Adrenal gland (tissue), 12 donors: Measurements from ENCODE around the gene RCOR1. TPM values are rescaled to one million over a fixed set of nuclear protein-coding genes. Genes with fewer than 3 reads are reported as not detected.

Experiments
- DNase-seq, 7 donors: peaks; one replicate each; pipeline ENCODE4 v3.0.0-alpha.2; 2019 to 2020
- H3K27ac ChIP-seq, 5 donors: fragments of 200-600 bp; sonication (generic) in 4 of 5; 1 replicate in 3 of 5; 2 replicates in 2 of 5; pipeline versions ENCODE4 v1.5.1 to v1.8.0; 2016 to 2020; ENCODE audit warnings: mild to moderate bottlenecking in 1 of 5
- H3K27me3 ChIP-seq: fragments of 200-600 bp; 2 replicates; pipeline ENCODE4 v1.8.0; 2021
- H3K36me3 ChIP-seq, 2 donors: fragments of 200-600 bp; replicated peaks in 1 of 2; 1 replicate in 1 of 2; 2 replicates in 1 of 2; pipeline versions ENCODE4 v1.5.1 to v1.8.0; 2018 to 2022
- H3K4me1 ChIP-seq, 2 donors: fragments of 200-600 bp; replicated peaks in 1 of 2; 1 replicate in 1 of 2; 2 replicates in 1 of 2; pipeline versions ENCODE4 v1.5.1 to v1.8.0; 2018 to 2021
- H3K4me3 ChIP-seq, 4 donors: fragments of 200-600 bp; sonication (generic) in 3 of 4; one replicate each; pipeline ENCODE4 v1.5.1; 2016 to 2018
- H3K9me3 ChIP-seq, 3 donors: fragments of 200-600 bp; sonication (generic) in 1 of 3; replicated peaks in 1 of 3; 1 replicate in 2 of 3; 2 replicates in 1 of 3; pipeline versions ENCODE4 v1.5.1 to v1.8.0; 2016 to 2021
- CTCF ChIP-seq, 6 experiments: fragments of 450-650 bp in 4 of 6; fragments of 200-600 bp in 2 of 6; sonication (generic) in 1 of 6; IDR thresholded peaks; 1 replicate in 5 of 6; 2 replicates in 1 of 6; pipeline versions ENCODE4 v1.5.1 to v1.8.0; 2016 to 2021; ENCODE audit warnings: antibody characterized with exemption in 6 of 6, mild to moderate bottlenecking in 2 of 6, moderate library complexity in 1 of 6
- POLR2A ChIP-seq, 2 donors: fragments of 450-650 bp; IDR thresholded peaks; one replicate each; pipeline ENCODE4 v1.6.1; 2017; ENCODE audit warnings: antibody characterized with exemption in 2 of 2, mild to moderate bottlenecking in 2 of 2, moderate library complexity in 1 of 2
- WGBS, 4 donors: extraction: QIAGEN DNeasy Blood & Tissue Kit in 2 of 4; methylation state at CpG; one replicate each; pipeline versions ENCODE4 v1.1.5 to v1.1.7; 2013 to 2017; 5-methylcytosine and 5-hydroxymethylcytosine counted together
- intact Hi-C, 2 donors: fragments of 100-400 bp; cut with DNase I; formaldehyde crosslinking; loops; one replicate each; pipeline versions ENCODE4 v1.14.1 to v1.15.0; 2022 to 2023
- polyA plus RNA-seq, 3 donors: library from polyadenylated mRNA; stranded (reverse); fragments of 200-250 nt in 2 of 3; fragments of 350-450 nt in 1 of 3; fragmentation: Illumina TruSeq in 1 of 3; extraction: RNeasy Lipid Tissue Mini Kit (QIAGEN cat#74804) in 1 of 3; gene quantifications; one replicate each; pipeline ENCODE4 v1.2.3, GENCODE V29; 2013 to 2014
- total RNA-seq, 9 donors: library from RNA; depleted of rRNA in 4 of 9; stranded (reverse); fragments of >200 nt in 4 of 9; fragments of 120-200 nt in 1 of 9; fragmentation: NEBNext Ultra II Directional in 1 of 9; extraction: Animal tissue kit (Norgen Biotek cat#: 25700) in 1 of 9; gene quantifications; one replicate each; pipeline versions ENCODE4 v1.1.0 to v1.2.4, GENCODE V29; 2013 to 2023
- donor health status: healthy with polysubstance abuse.
- donor health status: Bipolar disorder and iron deficiency.
- donor health status: DM: yes; HTN: yes; CAD: no.
- donor health status: DM: no; HTN: no; CAD: no.
- donor health status: DM: no; HTN: no; CAD: no.
- donor health status: DM: yes; HTN: yes; CAD: no.

RCOR1 gene
- total and polyA plus RNA-seq, 12 donors: 3.8 to 17.7 (median 11.3) TPM

GRCh38 chr14:102732924-102733323 lies 140.5 kb downstream of the RCOR1 start:
- WGBS, 4 donors: 97 to 98% (median 97%) methylated on average over 10 of the region's 10 CpGs
- no peaks in the 10 kb centered on the region for H3K36me3 ChIP-seq
- no peak for TF ChIP-seq POLR2A (IDR thresholded peaks at IDR 0.05)
- no peak for TF ChIP-seq CTCF (IDR thresholded peaks at IDR 0.05)
- H3K4me3 ChIP-seq: no peak overlapping the region
- intact Hi-C loops: no loop called here
- no peaks in the 10 kb centered on the region for H3K4me1 ChIP-seq
- no peaks in the 10 kb centered on the region for H3K27me3 ChIP-seq
- H3K9me3 ChIP-seq: no peaks in the 10 kb centered on the region
- H3K27ac ChIP-seq: no peak overlapping the region
- DNase-seq: peak in 1 of 7 donors; percentile 24

GRCh38 chr14:102733326-102733725 lies 140.9 kb downstream of the RCOR1 start:
- intact Hi-C loops: no loop called here
- Histone ChIP-seq H3K4me1 (no peaks in the 10 kb centered on the region), H3K36me3 (no peaks in the 10 kb centered on the region), H3K27me3 (no peaks in the 10 kb centered on the region), H3K4me3 (no peak overlapping the region), H3K9me3 (no peaks in the 10 kb centered on the region), H3K27ac (no peak overlapping the region)
- DNase-seq: peak in 1 of 7 donors; percentile 2
- TF ChIP-seq POLR2A (IDR thresholded peaks at IDR 0.05) (no peak), CTCF (IDR thresholded peaks at IDR 0.05) (no peak)
- WGBS, 4 donors: 86 to 89% (median 88%) methylated on average over 11 of the region's 11 CpGs

GRCh38 chr14:102734436-102734835 lies 142.0 kb downstream of the RCOR1 start:
- Histone ChIP-seq H3K36me3 (no peaks in the 10 kb centered on the region), H3K27ac (no peak overlapping the region), H3K9me3 (no peaks in the 10 kb centered on the region), H3K27me3 (no peaks in the 10 kb centered on the region), H3K4me3 (no peak overlapping the region), H3K4me1 (no peaks in the 10 kb centered on the region)
- TF ChIP-seq POLR2A (IDR thresholded peaks at IDR 0.05): no peak
- no peak for TF ChIP-seq CTCF (IDR thresholded peaks at IDR 0.05)
- 93 to 98% (median 95%) methylated on average over 12 of the region's 12 CpGs for WGBS, 4 donors
- DNase-seq: peak in 1 of 7 donors; percentile 38
- intact Hi-C loops: no loop called here

GRCh38 chr14:102736956-102737355 lies 144.5 kb downstream of the RCOR1 start:
- H3K4me1 ChIP-seq: no peaks in the 10 kb centered on the region
- H3K4me3 ChIP-seq: no peak overlapping the region
- peaks cover 0 to 4% (median 0%) of the 10 kb centered on the region in 3 donors for H3K9me3 ChIP-seq
- no peak overlapping the region for H3K27ac ChIP-seq
- DNase-seq: no peak
- intact Hi-C loops: no loop called here
- 80 to 100% (median 94%) methylated on average over 1 to 3 of the region's 3 CpGs for WGBS, 4 donors
- no peaks in the 10 kb centered on the region for H3K36me3 ChIP-seq
- no peaks in the 10 kb centered on the region for H3K27me3 ChIP-seq
- TF ChIP-seq CTCF (IDR thresholded peaks at IDR 0.05) (no peak), POLR2A (IDR thresholded peaks at IDR 0.05) (no peak)
